HG02840 (cell line): Measurements from ENCODE around the gene ANKS1B.
"Not testable (repeated sequence)": the region's sequence is repeated elsewhere in the genome, so short reads cannot be mapped to it uniquely, and the experiment has no call there.

Experiments used
- ATAC-seq: cut with Tn5 transposase; IDR thresholded peaks from one replicate; pipeline ENCODE4 v1.9.1; 2021; ENCODE audit warnings: mild to moderate bottlenecking, moderate library complexity, moderate number of reproducible peaks; ENCODE audit not compliant: unreplicated experiment, low FRiP score

Gene ANKS1B

DNA sequence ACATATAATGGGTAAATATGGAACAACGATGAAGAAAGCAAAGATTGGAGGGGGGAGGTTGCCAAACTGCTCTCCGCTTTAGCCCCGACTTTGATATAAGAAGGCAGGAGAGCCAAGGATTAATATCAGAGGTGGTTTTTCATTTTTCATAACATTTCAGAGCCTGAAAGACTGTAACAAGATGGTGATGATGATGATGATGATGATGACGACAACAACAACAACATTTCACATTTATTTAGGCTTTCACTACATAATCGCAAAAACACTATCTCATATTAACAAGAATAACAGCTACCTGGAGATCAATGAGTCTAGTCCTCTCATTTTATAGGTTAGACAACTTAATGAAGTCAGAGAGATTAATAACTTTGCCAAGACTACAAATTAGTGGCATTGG is 86.1 kb downstream of the ANKS1B start:
- ATAC-seq, result no peak

DNA sequence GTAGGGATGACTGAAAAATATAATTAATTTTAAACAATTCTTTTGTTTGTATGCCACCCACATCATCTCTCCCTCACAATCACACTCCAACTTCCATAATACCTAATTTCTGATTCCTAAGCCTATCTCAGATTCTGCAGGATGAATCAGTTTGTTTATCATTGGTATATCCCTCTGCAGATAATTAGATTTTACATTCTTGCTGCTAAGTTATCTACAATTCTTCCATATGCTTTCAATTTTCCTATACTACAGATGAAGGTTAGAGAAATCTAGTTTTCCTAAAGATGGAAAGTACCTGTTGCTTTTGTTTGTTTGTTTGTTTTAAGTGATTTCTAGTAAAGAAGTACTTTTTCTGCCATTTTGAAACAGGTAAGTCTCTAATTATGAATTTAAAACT is 105.3 kb downstream of the ANKS1B start:
- ATAC-seq, result no peak

DNA sequence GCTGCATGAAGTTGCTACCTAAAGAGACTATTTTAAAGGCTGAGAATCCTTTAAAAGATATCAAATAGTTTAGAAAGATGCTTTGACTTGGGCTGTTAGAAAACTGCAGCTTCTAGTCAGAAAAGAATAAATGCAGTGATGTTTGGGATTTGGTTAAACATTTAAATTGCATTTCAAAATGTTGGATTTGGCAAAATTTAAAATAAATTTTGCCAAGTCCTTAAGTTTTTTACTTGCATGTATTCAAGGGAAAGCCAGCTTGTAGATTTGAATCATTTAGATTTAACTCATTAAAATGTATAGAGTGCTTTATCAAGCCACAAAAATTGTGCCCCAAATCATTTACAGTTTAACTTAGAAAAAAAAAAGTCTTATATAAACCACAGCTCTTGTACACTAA is 109.7 kb downstream of the ANKS1B start:
- no peak for ATAC-seq

DNA sequence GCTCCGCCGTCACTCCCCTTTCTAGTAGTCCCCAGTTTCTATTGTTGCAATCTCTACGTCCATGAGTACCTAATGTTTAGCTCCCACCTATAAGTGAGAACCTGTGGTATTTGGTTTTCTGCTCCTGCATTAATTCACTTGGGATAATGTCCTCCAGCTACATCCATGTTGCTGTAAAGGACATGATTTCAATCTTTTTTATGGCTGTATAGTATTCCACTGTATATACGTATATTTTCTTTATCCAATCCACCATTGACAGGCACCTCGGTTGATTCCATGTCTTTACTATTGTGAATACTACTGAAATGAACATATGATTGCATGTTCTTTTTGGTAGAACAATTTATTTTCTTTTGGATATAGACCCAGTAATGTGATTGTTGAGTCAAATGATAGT is 114.7 kb downstream of the ANKS1B start:
- no peak for ATAC-seq

DNA sequence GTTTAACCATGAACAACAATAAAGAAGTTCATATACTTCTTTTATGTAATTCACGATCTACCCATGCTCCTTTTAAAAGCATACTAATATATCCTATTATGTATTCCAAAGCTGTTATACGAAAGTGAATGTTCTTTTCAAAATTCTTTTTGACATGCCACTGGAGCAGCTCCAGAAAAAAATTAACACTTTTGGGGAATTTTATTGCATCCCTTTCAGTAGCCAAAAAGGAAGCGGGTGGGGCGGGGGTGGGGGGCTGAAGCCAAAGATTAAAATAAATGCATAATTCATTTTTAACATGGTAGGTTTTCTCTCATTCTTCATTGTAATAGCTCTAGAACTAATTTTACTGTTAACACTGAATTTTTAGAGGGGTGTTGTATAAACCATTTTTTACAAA is 123.0 kb downstream of the ANKS1B start:
- no peak for ATAC-seq

DNA sequence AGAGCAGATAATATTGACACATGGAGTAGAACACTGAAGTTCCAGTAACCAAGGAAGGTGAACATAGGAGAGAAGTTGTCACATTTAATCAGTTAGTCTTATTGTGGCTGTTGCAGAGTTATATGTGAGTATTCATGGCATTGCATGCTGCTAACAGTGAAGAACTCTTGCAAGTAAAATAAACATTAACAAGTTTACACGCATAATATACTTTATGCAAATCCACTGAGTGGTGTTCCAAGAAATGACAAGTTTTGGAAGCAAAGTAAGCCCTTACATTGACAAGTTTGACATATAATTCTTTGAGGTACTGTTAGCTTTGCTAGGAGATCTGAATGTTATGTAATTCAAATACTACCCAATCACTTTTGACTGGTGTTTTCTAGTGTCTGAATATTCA is 125.6 kb downstream of the ANKS1B start:
- no peak for ATAC-seq

DNA sequence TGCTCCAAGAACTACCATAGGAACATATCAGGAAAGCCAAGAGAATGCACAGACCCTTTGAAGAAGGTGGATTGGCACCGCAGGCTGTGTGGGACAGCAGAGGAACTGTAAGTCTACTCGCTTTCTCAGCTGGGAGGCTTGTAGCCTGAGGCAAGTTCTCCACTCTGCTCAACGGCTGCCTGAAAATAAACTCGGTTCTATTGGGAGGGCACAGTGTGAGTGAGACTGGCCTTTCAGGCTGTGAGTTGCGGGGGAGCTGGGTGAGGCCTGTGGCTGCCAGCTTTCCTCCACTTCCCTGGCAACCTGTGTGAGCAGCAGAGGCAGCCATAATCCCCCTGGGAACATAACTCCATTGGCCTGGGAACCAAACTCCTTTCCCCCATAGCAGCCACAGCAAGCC is 132.1 kb downstream of the ANKS1B start:
- ATAC-seq, result no peak

DNA sequence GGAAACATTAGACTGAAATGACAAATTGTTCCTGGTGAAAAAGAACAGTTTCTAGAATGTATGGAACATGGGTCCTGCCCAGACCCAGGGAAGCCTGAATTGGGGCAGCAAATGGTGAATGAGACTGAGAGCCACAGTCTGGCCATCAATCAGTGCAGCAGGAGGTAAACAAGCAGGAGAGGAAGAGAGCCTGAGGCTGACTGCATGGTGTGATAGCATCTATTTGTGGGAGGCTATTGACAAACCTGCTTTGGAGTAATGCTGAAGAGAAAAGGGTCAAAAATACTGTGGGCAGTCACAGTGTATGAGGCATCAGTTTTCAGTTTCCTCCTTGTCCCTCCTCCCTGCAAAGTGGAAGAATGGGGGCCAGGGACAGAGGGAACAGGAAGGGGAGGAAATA is 136.8 kb downstream of the ANKS1B start:
- no peak for ATAC-seq

DNA sequence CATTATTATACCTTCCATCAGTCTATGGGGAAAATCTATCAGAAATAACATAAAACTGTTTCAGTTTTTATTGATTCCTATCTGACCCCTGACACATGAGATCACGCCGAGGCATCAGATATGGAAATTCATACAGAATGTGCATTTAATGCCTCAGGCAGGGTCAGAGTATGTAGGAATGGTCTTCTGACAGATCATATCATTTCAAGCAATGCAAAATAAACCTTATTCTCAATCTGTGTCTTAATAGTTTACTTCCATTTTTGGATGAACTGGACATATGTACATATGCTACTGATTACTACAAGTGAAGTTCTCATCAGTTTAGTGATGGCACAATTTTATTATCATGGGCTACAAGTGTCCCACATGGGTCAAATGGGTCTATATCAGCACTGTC is 150.0 kb downstream of the ANKS1B start:
- no peak for ATAC-seq

DNA sequence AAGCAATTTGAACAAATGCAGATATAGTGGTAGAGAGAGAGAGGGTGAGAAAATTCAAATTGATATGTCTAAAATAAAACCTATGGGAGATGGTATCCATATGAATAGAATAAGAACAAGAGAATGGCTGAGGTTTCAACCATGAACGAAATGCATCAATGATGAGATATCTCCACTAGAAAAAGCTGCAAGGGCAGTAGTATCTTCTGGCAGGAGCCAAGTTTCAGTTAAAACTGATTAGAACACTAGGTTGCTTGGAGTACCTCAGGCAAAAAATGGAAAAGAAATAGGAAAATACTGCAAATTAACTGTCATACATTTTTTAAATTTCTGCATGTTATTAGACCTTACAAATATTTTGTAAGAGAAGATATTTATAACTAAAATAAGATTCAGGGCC is 151.3 kb downstream of the ANKS1B start:
- ATAC-seq, result no peak

DNA sequence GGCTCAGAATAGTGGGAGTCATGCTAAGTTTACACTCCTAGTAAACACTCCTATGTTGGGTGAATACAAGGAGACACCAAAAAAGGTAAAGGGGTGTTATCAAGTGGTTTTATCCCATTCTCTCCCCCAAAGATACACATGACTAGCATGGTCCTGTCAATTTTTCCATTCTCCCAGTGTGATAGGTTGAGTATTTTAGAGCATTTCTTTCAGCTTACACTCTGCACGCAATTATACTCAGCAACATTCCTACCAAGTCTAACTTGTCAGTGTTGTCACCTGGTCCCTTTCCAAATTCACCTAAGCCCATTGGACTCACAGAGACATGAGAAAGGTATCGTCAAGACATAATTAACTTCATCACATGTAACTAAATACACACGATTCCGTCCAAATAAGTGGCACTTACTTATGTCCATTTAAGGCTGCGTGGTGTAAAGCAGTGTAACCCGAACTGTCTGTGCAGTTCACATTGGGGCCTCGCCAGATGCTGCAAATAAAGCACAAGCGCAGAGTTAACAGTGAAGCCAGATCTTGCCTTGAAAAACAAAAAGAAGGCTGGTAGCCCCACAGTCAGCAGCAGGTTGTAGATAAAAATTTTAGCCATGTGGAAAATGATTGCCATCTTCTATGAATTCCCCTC is 159.7 kb downstream of the ANKS1B start:
- ATAC-seq, result no peak

DNA sequence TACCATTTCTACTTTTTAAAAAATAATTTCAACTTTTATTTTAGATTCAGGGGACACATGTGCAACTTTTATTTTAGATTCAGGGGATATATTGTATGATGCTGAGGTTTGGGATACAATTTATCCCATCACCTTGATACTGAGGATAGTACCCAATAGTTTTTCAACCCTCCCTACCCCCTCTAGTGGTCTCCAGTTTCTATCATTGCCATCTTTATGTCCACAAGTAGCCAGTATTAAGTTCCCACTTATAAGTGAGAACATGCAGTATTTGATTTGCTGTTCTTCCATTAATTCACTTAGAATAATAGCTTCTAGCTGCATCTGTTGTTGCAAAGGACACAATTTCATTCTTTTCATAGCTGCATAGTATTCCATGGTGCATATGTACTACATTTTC is 162.5 kb downstream of the ANKS1B start:
- no peak for ATAC-seq

DNA sequence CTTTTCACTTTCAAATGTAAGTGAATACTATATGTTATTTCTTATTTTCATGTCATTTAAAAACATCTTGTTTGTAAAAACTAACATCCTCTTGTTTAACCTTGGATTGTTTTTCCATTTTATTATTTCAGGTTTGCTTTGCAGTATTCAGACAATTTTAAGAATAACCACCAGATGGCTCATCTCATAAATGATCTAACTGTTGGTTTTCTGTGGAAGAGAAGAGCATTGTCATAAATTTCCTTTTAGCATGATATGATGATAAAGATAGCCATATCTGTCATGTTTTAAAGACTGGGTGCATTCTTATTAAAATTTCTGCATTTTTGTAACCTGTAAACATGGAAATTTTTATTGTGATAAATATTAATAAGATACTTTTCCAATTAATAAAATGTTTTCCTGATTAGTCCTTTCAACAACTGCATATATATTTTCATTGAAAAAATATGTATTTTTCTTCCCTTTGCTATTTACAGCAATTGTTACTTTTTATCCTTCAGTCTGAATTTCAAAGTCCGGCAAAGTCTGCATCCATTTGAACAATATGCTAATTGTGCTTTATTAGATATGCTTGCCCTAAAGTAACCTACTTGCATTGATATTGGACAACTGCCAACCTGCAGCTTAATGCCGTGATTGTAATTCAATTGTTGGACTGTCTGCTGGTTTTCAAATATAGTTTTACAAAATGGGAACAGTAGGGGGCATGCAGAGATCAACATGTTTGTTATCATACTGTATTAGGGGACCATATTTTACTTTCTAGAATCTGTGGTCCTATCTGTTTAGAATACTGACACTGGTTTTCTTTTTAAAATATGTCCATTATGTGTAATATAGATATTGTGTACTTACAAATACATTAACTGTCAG is 173.8 kb downstream of the ANKS1B start:
- no peak for ATAC-seq

DNA sequence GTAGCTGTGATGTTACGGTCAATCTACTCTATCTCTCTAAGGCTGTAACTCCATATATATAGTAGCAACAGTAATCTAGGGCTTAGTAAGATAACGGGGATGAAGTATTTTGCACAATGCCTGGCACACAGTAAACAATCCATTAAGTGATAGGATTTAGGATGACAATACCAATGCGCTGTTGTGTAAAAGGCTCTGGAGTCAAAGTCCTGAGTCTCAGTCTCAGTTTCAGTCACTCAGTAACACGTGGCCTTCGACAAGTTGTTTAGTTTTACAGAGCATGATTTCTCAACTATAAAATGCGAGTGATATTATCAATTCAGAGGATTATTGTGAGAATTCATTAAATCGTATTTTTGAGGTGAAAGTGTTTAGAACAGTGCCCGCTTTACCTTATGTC is 174.8 kb downstream of the ANKS1B start:
- no peak for ATAC-seq

DNA sequence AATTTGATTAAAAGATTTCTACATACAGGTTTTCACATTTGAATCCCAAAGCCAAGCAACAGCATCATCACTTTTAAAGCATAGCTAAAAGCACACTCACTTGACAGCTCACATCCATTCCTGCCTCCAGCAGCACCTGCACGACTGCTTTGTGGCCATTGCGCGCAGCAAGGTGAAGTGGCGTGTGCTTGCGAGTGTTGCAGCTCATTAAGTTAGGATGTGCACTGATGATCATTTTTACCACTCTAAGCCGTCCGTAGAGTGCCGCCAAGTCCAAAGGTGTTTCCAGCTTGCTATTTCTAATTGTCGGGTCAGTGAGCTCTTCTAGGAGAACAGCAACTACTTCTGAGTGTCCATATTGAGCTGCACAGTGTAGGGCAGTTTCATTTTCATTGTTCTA is 178.4 kb downstream of the ANKS1B start:
- ATAC-seq, result no peak

DNA sequence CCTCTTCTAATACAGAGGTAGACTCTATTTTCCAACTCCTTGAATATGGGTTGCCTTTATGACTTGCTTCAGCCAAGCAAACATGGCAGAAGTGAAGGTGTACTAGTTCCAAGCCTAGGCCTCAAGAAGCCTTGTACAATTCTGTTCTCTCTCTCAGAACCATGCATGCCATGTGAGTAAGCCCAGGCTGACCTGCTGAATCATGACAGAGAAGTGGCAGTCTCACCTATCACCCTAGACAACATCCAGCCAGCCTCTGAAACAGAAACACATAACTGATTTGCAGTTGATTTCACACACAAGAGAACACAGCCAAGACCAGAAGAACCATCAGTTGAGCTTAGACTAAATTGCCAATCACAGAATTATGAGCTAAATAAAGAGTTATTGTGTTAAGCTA is 180.0 kb downstream of the ANKS1B start:
- no peak for ATAC-seq

DNA sequence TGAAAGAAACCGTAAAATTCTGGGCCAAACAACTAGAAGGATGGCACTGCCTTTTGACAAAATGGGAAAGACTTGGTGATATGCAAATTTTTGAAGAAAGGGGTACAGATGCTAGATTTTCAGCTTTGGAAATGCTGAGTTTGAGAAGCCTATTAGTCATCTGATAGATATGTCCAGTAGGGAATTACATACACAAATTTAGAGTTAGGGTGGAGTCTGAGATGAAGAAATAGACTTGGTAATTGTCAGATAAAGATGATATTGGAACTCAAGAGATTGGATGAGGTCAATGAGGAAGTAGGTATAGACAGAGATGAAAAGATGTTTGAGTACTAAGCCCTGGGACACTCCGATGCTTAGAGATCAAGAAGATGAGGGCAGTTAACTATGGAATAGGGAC is 184.1 kb downstream of the ANKS1B start:
- no peak for ATAC-seq

DNA sequence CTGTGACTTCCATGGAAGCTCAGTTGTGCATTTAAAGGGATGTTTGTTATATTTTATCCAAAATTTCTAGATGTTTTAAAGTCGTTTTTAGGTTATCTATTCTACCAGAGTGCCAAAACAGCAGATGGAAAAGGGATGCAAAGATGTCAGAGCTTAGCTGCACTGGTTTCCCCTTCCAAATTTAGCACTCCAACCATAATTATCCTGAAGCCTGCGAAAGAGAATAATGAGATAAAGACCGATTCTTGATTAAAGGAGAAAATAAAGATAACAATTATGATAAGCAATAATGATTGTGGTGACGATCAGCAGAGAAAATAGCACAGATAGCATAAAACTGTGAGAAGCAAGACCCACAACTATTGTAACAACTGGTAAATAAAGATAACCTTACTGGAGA is 186.8 kb downstream of the ANKS1B start:
- not testable (repeated sequence) for ATAC-seq

DNA sequence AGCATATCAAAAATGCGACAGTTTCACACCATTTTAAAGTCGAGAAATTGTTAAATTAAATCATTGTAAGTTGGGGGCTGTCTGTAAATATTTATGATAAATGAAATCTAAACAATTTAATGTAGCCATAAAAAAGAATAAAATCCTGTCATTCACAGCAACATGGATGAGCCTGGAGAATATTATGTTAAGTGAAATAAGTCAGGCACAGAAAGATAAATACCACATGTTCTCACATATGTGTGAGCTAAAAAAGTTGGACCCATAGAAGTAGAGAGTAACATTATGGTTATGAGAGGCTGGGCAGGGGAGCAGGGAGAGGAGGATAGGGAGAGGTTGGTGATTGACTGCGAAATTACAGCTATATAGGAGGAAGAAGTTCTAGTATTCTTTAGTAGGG is 201.3 kb downstream of the ANKS1B start:
- no peak for ATAC-seq

DNA sequence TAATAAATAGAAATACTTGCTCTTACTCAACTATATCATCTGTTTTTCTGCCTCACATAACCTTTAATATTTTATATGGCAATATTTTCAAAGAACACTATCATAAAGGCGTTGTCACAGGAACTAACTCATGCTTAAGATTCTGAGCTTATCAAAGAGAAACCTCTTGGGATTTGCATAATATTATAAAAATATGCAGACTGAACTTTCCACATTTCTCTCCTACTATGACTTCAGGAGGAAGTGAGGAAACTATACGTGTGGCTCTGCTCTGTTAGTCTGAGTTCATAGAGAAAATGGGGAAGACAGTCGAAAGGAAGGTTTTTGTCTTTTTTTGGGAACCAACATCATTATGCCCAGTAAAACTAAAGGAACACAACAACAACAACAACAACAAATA is 212.5 kb downstream of the ANKS1B start:
- no peak for ATAC-seq

DNA sequence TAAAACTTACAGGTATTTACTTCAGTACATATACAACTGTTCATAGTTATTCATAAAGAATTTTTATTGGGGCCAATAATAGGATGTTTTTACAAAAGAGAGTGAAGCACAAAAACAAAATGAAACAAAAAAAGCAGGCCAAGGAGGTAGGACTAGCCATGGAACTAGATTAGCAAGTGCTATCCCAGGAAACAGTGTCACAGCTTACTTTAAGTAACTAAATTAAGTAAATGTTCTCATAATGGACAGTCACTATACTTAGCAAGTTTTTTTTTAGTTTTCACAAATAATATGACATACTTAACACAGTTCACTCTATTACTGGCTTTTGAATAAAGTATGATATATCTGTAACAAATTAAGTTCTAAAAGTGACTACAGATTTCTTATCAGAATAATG is 213.1 kb downstream of the ANKS1B start:
- no peak for ATAC-seq

DNA sequence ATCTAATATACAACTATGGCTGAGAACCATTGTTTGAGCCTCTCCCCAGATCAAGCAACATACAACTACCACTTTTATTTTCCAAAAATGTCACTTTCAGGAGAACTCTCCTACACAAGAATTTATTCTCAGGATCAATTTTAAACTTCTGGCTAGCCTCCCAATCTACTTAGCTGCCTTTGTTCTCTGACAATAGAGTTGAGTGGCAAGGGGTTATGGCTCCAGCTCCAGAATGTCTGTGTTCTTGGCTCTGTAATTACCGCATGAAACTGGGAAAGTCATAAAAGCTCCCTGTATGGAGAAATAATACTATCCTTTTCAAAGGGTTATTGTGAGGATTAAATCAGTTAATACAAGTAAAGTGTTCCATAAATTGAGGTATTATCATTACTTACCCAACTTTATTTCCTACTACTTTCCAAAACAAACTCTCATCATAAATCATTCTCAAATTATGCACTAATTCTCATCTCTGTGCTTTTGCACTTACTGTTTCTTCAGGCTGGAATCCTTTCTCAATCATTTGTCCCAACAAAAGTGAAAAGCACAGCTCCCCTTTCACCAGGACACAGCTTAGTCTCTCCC is 215.2 kb downstream of the ANKS1B start:
- ATAC-seq, result no peak
